Peyer's patch (tissue), 4 donors: ENCODE measurements around the gene CTNNBL1. TPM values are rescaled to one million over a fixed set of nuclear protein-coding genes. Genes with fewer than 3 reads are reported as not detected.

Source experiments
- DNase-seq, 3 donors: peaks; one replicate each; pipeline ENCODE4 v3.0.0-alpha.2; 2017 to 2019
- H3K27ac ChIP-seq, 4 donors: fragments of 200-600 bp; sonication (generic); one replicate each; pipeline ENCODE4 v1.5.1; 2016 to 2019
- H3K27me3 ChIP-seq, 2 donors: fragments of 200-600 bp; sonication (generic); one replicate each; pipeline ENCODE4 v1.5.1; 2019
- H3K36me3 ChIP-seq, 3 donors: fragments of 200-600 bp; sonication (generic); one replicate each; pipeline ENCODE4 v1.5.1; 2016 to 2019
- H3K4me1 ChIP-seq, 4 donors: fragments of 200-600 bp; sonication (generic); one replicate each; pipeline ENCODE4 v1.5.1; 2016 to 2019
- H3K4me3 ChIP-seq, 4 donors: fragments of 200-600 bp; sonication (generic); 1 replicate in 3 of 4; 2 replicates in 1 of 4; pipeline ENCODE4 v1.5.1; 2016 to 2019; ENCODE audit warnings: mild to moderate bottlenecking in 1 of 4
- H3K9me3 ChIP-seq, 4 donors: fragments of 200-600 bp; sonication (generic); one replicate each; pipeline ENCODE4 v1.5.1; 2016 to 2019; ENCODE audit warnings: mild to moderate bottlenecking in 1 of 4
- POLR2A ChIP-seq, 2 donors: fragments of 450-650 bp; IDR thresholded peaks; one replicate each; pipeline ENCODE4 v1.5.1; 2017; ENCODE audit warnings: antibody characterized with exemption in 2 of 2, mild to moderate bottlenecking in 2 of 2, moderate library complexity in 2 of 2
- total RNA-seq, 4 donors: library from RNA; depleted of rRNA; stranded (reverse); fragments of >200 nt; gene quantifications; one replicate each; pipeline ENCODE4 v1.1.0, GENCODE V29; 2016
- TF ChIP-seq, protein P1 (sequence below), 6 experiments: fragments of 450-650 bp in 4 of 6; fragments of 200-600 bp in 2 of 6; sonication (generic) in 1 of 6; IDR thresholded peaks; one replicate each; pipeline ENCODE4 v1.5.1; 2017 to 2019; ENCODE audit warnings: antibody characterized with exemption in 6 of 6, mild to moderate bottlenecking in 3 of 6, moderate library complexity in 1 of 6

The CTNNBL1 gene
- total RNA-seq, 4 donors from 2014 or later, result 16.3 to 30.2 (median 23.6) TPM

GRCh38 chr20:37886851-37887297 is 193.0 kb downstream of the CTNNBL1 start:
- H3K4me3 ChIP-seq, result no peak overlapping the region
- H3K4me1 ChIP-seq, result no peaks in the 10 kb centered on the region
- H3K9me3 ChIP-seq, result no peaks in the 10 kb centered on the region
- H3K27ac ChIP-seq, result no peak overlapping the region
- no peaks in the 10 kb centered on the region for H3K36me3 ChIP-seq
- no peak for DNase-seq
- no peaks in the 10 kb centered on the region for H3K27me3 ChIP-seq
- TF ChIP-seq, protein P1, sequence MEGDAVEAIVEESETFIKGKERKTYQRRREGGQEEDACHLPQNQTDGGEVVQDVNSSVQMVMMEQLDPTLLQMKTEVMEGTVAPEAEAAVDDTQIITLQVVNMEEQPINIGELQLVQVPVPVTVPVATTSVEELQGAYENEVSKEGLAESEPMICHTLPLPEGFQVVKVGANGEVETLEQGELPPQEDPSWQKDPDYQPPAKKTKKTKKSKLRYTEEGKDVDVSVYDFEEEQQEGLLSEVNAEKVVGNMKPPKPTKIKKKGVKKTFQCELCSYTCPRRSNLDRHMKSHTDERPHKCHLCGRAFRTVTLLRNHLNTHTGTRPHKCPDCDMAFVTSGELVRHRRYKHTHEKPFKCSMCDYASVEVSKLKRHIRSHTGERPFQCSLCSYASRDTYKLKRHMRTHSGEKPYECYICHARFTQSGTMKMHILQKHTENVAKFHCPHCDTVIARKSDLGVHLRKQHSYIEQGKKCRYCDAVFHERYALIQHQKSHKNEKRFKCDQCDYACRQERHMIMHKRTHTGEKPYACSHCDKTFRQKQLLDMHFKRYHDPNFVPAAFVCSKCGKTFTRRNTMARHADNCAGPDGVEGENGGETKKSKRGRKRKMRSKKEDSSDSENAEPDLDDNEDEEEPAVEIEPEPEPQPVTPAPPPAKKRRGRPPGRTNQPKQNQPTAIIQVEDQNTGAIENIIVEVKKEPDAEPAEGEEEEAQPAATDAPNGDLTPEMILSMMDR (IDR thresholded peaks at IDR 0.05), result no peak
- no peak for TF ChIP-seq POLR2A (IDR thresholded peaks at IDR 0.05)

DNA sequence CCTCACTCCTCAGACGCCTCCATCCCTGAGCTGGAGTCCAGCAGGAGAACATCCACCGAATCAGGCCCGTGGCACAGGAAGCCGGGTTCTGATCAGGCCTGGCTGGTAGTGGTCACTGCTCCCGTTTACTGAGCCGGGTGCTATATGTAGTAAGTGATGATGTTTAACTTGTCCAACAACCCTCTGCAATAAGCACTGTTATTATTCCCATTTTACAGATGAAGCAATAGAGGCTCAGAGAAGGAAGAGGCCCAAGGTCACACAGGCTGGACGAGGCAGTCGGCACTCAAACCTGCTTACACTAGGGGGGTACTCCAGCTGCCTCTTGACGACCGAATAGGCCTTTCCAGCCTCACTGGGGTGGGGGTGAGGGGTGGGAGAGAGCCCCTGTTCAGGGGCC is 194.8 kb downstream of the CTNNBL1 start:
- H3K27ac ChIP-seq, result no peak overlapping the region
- TF ChIP-seq, protein P1 (IDR thresholded peaks at IDR 0.05), result no peak
- no peak for TF ChIP-seq POLR2A (IDR thresholded peaks at IDR 0.05)
- H3K4me1 ChIP-seq, result no peaks in the 10 kb centered on the region
- H3K9me3 ChIP-seq, result no peaks in the 10 kb centered on the region
- H3K4me3 ChIP-seq, result no peak overlapping the region
- no peaks in the 10 kb centered on the region for H3K27me3 ChIP-seq
- no peaks in the 10 kb centered on the region for H3K36me3 ChIP-seq
- no peak for DNase-seq

GRCh38 chr20:37890108-37890507 is 196.3 kb downstream of the CTNNBL1 start:
- no peaks in the 10 kb centered on the region for H3K4me1 ChIP-seq
- TF ChIP-seq POLR2A (IDR thresholded peaks at IDR 0.05), result no peak
- TF ChIP-seq, protein P1 (IDR thresholded peaks at IDR 0.05), result no peak
- H3K9me3 ChIP-seq, result no peaks in the 10 kb centered on the region

GRCh38 chr20:37890643-37891042 is 196.8 kb downstream of the CTNNBL1 start:
- Histone ChIP-seq H3K27me3 (no peaks in the 10 kb centered on the region), H3K9me3 (no peaks in the 10 kb centered on the region)

More at GRCh38 chr20:37890108-37890507, 196.3 kb downstream of the CTNNBL1 start:
- H3K36me3 ChIP-seq, result no peaks in the 10 kb centered on the region
- no peak overlapping the region for H3K27ac ChIP-seq
- H3K4me3 ChIP-seq, result no peak overlapping the region
- DNase-seq, result no peak
- no peaks in the 10 kb centered on the region for H3K27me3 ChIP-seq

DNA sequence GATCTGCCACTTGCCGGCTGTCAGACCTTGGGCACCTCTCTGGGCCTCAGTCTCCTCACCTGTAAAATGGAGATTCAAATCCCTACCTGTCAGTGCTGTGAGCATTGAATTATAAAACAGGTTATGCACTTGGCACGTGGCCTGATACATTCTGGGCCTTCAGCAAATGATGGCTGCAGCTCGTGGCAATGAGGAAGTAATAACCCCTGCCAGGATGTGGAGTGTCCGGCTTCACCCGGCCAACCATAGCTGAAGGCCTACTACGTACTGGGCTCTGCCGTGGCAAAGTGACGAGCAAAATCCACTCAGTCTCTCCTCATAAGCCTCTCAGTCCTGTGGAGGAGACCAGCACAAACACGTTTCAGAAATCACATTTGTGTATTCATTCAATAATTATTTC is 198.2 kb downstream of the CTNNBL1 start:
- DNase-seq, result no peak

More at GRCh38 chr20:37890643-37891042, 196.8 kb downstream of the CTNNBL1 start:
- DNase-seq, result no peak
- Histone ChIP-seq H3K4me3 (no peak overlapping the region), H3K36me3 (no peaks in the 10 kb centered on the region), H3K4me1 (no peaks in the 10 kb centered on the region), H3K27ac (no peak overlapping the region)
- TF ChIP-seq POLR2A (IDR thresholded peaks at IDR 0.05), result no peak
- TF ChIP-seq, protein P1 (IDR thresholded peaks at IDR 0.05), result no peak

More for the DNA sequence above, 198.2 kb downstream of the CTNNBL1 start:
- TF ChIP-seq, protein P1 (IDR thresholded peaks at IDR 0.05), result no peak
- TF ChIP-seq POLR2A (IDR thresholded peaks at IDR 0.05), result no peak
- H3K4me1 ChIP-seq, result no peaks in the 10 kb centered on the region
- no peaks in the 10 kb centered on the region for H3K36me3 ChIP-seq
- H3K27me3 ChIP-seq, result no peaks in the 10 kb centered on the region
- H3K9me3 ChIP-seq, result no peaks in the 10 kb centered on the region
- H3K4me3 ChIP-seq, result no peak overlapping the region
- no peak overlapping the region for H3K27ac ChIP-seq
